GM21576 (cell line): ENCODE measurements around the gene TP53BP1.

ENCODE experiments used
- ATAC-seq: cut with Tn5 transposase; IDR thresholded peaks from one replicate; pipeline ENCODE4 v1.9.1; 2021; ENCODE audit warnings: mild to moderate bottlenecking, moderate library complexity; ENCODE audit not compliant: unreplicated experiment

Gene TP53BP1

GRCh38 chr15:43370310-43370974 is 122.5 kb downstream of the TP53BP1 start:
- peak; percentile 36 for ATAC-seq

- ATAC-seq, result no peak
Observed at GRCh38 chr15:43361313-43361903, 131.5 kb downstream of the TP53BP1 start.

GRCh38 chr15:43360821-43361220 is 132.1 kb downstream of the TP53BP1 start:
- ATAC-seq, result no peak
